Measurements from ENCODE around the gene EDNRB.
"Not testable (repeated sequence)": the region's sequence is repeated elsewhere in the genome, so short reads cannot be mapped to it uniquely, and the experiment has no call there.

The EDNRB gene

GRCh38 chr13:77918391-77919245 lies at the start of gene EDNRB:
Gene EDNRB, minus strand, starts transcription at chr13:77918831. Its CDS starts 258 bp downstream, at chr13:77918573.
- in situ Hi-C loops (cut with MboI; ENCODE audit: low sequenced_read_pairs), result no loop called here

- in situ Hi-C loops (cut with MboI; ENCODE audit: low sequenced_read_pairs), result no loop called here
Measured at GRCh38 chr13:77966671-77967070, 48.0 kb upstream of the EDNRB start.

GRCh38 chr13:77952737-77953136 lies 34.1 kb upstream of the EDNRB start:
- in situ Hi-C loops (cut with MboI; ENCODE audit: low sequenced_read_pairs), result no loop called here

GRCh38 chr13:77952276-77952675 lies 33.6 kb upstream of the EDNRB start:
- in situ Hi-C loops (cut with MboI; ENCODE audit: low sequenced_read_pairs), result no loop called here

- in situ Hi-C loops (cut with MboI; ENCODE audit: low sequenced_read_pairs), result no loop called here
Measured at GRCh38 chr13:77946522-77946921, 27.9 kb upstream of the EDNRB start.

GRCh38 chr13:77935063-77935462 lies 16.4 kb upstream of the EDNRB start:
- in situ Hi-C loops (cut with MboI; ENCODE audit: low sequenced_read_pairs), result not testable (repeated sequence)

- in situ Hi-C loops (cut with MboI; ENCODE audit: low sequenced_read_pairs), result no loop called here
Measured at GRCh38 chr13:77930430-77930829, 11.8 kb upstream of the EDNRB start.

GRCh38 chr13:77928909-77929308 lies 10.3 kb upstream of the EDNRB start:
- in situ Hi-C loops (cut with MboI; ENCODE audit: low sequenced_read_pairs), result no loop called here

- in situ Hi-C loops (cut with MboI; ENCODE audit: low sequenced_read_pairs), result no loop called here
Measured at GRCh38 chr13:77925616-77926015, 7.0 kb upstream of the EDNRB start.

GRCh38 chr13:77919921-77920294 lies 1.3 kb upstream of the EDNRB start:
- in situ Hi-C loops (cut with MboI; ENCODE audit: low sequenced_read_pairs), result no loop called here

GRCh38 chr13:77919246-77919920 lies 752 bp upstream of the EDNRB start:
- in situ Hi-C loops (cut with MboI; ENCODE audit: low sequenced_read_pairs), result no loop called here

- in situ Hi-C loops (cut with MboI; ENCODE audit: low sequenced_read_pairs), result no loop called here
Measured at GRCh38 chr13:77916488-77916887, 2.1 kb downstream of the EDNRB start.

GRCh38 chr13:77915686-77916085 lies 2.9 kb downstream of the EDNRB start:
- in situ Hi-C loops (cut with MboI; ENCODE audit: low sequenced_read_pairs), result no loop called here

GRCh38 chr13:77913003-77913402 lies 5.6 kb downstream of the EDNRB start:
- in situ Hi-C loops (cut with MboI; ENCODE audit: low sequenced_read_pairs), result no loop called here

- in situ Hi-C loops (cut with MboI; ENCODE audit: low sequenced_read_pairs), result no loop called here
Measured at GRCh38 chr13:77911751-77912150, 6.9 kb downstream of the EDNRB start.

- in situ Hi-C loops (cut with MboI; ENCODE audit: low sequenced_read_pairs), result no loop called here
Measured at GRCh38 chr13:77909827-77910226, 8.8 kb downstream of the EDNRB start.

GRCh38 chr13:77908531-77908930 lies 10.1 kb downstream of the EDNRB start:
- in situ Hi-C loops (cut with MboI; ENCODE audit: low sequenced_read_pairs), result no loop called here

- in situ Hi-C loops (cut with MboI; ENCODE audit: low sequenced_read_pairs), result no loop called here
Measured at GRCh38 chr13:77907666-77908341, 10.8 kb downstream of the EDNRB start.

- in situ Hi-C loops (cut with MboI; ENCODE audit: low sequenced_read_pairs), result no loop called here
Measured at GRCh38 chr13:77904031-77904430, 14.6 kb downstream of the EDNRB start.

- in situ Hi-C loops (cut with MboI; ENCODE audit: low sequenced_read_pairs), result no loop called here
Measured at GRCh38 chr13:77903435-77903834, 15.2 kb downstream of the EDNRB start.

- in situ Hi-C loops (cut with MboI; ENCODE audit: low sequenced_read_pairs), result no loop called here
Measured at GRCh38 chr13:77902319-77902963, 16.2 kb downstream of the EDNRB start.

All from HL-60/S4 treated with retinoic acid at 250 ng/mL for 4 days and 3 days (cell line).